ENCODE data around the gene LMF1.

DNA sequence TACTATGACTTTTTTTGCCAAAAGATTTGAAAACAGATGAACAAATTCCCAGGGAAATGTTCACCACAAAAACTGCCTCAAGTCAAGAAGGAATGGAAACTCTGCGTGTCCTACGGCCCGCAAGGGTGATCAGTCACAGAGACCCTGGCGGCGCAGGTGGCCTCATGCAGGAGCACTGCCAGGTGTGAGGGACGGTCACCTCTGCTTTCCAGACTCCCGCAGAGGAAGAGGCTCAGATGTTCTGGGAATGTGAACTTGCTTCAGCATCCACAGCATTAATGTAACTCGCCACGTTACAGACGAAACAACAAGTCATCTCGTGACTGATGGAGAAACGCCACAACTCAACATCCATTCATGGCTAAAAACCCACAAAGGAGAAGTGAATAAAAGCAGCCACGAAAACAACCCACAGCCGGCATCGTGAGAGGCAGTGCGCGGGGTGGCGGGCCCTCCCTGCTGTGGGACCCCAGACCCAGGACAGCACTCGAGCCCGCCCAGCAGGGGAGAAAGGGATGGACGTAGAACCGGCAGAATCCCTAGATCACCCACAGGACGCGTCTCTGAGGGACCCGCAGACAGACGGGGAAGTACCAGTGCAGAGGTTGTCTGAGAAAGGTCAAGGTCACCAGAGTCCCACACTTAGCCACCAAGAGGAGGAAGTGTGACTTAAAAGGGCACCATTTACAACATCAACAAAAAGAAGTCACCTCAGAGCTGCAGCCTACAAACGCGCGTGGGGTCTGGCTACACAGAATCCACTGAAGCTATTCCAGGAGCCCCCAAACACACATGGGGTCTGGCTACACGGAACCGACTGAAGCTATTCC is 93.3 kb downstream of the LMF1 start:
- TF ChIP-seq SUZ12 (IDR thresholded peaks at IDR 0.05; ENCODE audit: low read length), result no peak
- TF ChIP-seq TAF1 (IDR thresholded peaks at IDR 0.05; ENCODE audit: low read depth, low read length), result no peak
- no peak for TF ChIP-seq MAFK (IDR thresholded peaks at IDR 0.05; ENCODE audit: low read depth, low read length)
- TF ChIP-seq CHD2 (IDR thresholded peaks at IDR 0.05; ENCODE audit: low read length), result no peak
- TF ChIP-seq TCF12 (IDR thresholded peaks at IDR 0.05; ENCODE audit: low read depth, low read length), result no peak
- TF ChIP-seq, protein P1, sequence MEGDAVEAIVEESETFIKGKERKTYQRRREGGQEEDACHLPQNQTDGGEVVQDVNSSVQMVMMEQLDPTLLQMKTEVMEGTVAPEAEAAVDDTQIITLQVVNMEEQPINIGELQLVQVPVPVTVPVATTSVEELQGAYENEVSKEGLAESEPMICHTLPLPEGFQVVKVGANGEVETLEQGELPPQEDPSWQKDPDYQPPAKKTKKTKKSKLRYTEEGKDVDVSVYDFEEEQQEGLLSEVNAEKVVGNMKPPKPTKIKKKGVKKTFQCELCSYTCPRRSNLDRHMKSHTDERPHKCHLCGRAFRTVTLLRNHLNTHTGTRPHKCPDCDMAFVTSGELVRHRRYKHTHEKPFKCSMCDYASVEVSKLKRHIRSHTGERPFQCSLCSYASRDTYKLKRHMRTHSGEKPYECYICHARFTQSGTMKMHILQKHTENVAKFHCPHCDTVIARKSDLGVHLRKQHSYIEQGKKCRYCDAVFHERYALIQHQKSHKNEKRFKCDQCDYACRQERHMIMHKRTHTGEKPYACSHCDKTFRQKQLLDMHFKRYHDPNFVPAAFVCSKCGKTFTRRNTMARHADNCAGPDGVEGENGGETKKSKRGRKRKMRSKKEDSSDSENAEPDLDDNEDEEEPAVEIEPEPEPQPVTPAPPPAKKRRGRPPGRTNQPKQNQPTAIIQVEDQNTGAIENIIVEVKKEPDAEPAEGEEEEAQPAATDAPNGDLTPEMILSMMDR (IDR thresholded peaks at IDR 0.05; ENCODE audit: control extremely low read depth in 1 of 3, insufficient read depth in 1 of 3, low read depth in 1 of 3, low read length in 3 of 3), result no peak
- no peak for TF ChIP-seq EP300 (IDR thresholded peaks at IDR 0.05; ENCODE audit: borderline replicate concordance in 1 of 2, low read depth in 2 of 2, low read length in 2 of 2)

All from H1 (cell line).